Effector CD8-positive, alpha-beta T cell (primary cell): ENCODE data around the gene ARL17A.
"Not testable (repeated sequence)": the region's sequence is repeated elsewhere in the genome, so short reads cannot be mapped to it uniquely, and the experiment has no call there.

Experiments
- DNase-seq: peaks from one replicate; lab custom pipeline; 2025; lab: John Stamatoyannopoulos, UW

Gene ARL17A

GRCh38 chr17:46548607-46549006, 30.9 kb downstream of the ARL17A start:
- DNase-seq: not testable (repeated sequence)

- DNase-seq: not testable (repeated sequence)
These were observed 44.8 kb downstream of the ARL17A start for GRCh38 chr17:46534716-46535115.

- DNase-seq: not testable (repeated sequence)
These were observed 67.3 kb downstream of the ARL17A start, which contains the start of gene LRRC37A2 for GRCh38 chr17:46512168-46512567. Gene LRRC37A2, plus strand, starts transcription at chr17:46512468. Its CDS starts 245 bp downstream, at chr17:46512713.

- DNase-seq: not testable (repeated sequence)
These were observed 73.6 kb downstream of the ARL17A start for GRCh38 chr17:46505896-46506295.

- not testable (repeated sequence) for DNase-seq
These were observed 79.9 kb downstream of the ARL17A start for GRCh38 chr17:46499437-46500139.

- DNase-seq: not testable (repeated sequence)
These were observed 87.5 kb downstream of the ARL17A start for GRCh38 chr17:46492021-46492420.

GRCh38 chr17:46481310-46481709, 98.2 kb downstream of the ARL17A start:
- not testable (repeated sequence) for DNase-seq

GRCh38 chr17:46478823-46479222, 100.7 kb downstream of the ARL17A start:
- not testable (repeated sequence) for DNase-seq

- not testable (repeated sequence) for DNase-seq
These were observed 103.9 kb downstream of the ARL17A start for GRCh38 chr17:46475583-46475982.

- DNase-seq: not testable (repeated sequence)
These were observed 105.0 kb downstream of the ARL17A start for GRCh38 chr17:46474489-46474888.

- not testable (repeated sequence) for DNase-seq
These were observed 111.9 kb downstream of the ARL17A start for GRCh38 chr17:46467618-46468017.
